HG03378 (cell line): ENCODE measurements around the gene DACT2.
"Not testable (repeated sequence)": the region's sequence is repeated elsewhere in the genome, so short reads cannot be mapped to it uniquely, and the experiment has no call there.

Source experiments
- ATAC-seq: cut with Tn5 transposase; IDR thresholded peaks from one replicate; pipeline ENCODE4 v1.9.1; 2021; ENCODE audit warnings: mild to moderate bottlenecking, moderate library complexity; ENCODE audit not compliant: unreplicated experiment

The DACT2 gene

DNA sequence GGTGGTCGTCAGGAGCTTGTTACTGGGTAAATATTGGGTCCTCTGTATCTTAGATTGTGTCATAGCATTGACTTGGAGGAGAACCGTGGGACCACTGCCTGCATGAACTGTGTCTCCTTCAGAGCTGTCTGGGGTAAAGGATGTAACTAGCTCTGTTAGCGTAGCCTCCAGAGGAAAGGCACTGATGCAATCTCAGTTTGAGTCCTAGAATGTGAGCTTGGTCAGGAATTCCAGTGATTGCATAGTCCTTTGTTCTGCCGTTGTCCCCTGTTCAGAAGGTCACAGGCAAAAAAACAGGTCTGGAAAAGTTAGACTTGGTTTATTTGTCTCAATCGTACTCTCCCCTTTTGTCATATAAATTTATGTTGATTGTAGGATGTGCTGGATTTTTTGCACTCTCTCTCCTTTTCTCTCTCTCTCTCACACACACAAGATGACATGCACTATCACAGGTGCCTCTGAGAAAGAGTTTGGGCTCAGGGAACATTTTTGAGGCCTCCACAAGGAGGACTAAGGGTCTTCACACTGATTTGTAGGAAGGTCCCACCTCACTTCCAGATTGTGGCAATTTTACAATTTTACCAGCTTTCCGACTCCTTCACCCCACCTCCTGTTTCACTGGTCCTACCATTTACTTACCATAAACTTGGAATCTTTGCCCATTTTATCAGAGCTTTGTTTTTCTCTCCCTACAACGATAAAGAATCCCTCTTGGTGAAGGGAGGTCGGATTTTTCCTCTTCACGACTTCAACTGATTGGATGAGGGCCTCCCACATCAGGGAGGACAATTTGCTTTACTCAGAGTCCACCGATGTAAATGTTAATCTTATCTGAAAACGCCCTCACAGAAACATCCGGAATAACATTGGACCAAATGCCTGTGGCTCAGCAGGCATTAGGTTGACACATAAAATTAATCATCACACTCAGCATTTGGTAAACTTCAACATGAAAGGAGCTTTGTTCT lies 7.0 kb upstream of the DACT2 start:
- ATAC-seq: no peak

GRCh38 chr6:168322966-168323365 lies 3.4 kb upstream of the DACT2 start:
- no peak for ATAC-seq

GRCh38 chr6:168320634-168321033 lies 1.1 kb upstream of the DACT2 start:
- ATAC-seq: no peak

DNA sequence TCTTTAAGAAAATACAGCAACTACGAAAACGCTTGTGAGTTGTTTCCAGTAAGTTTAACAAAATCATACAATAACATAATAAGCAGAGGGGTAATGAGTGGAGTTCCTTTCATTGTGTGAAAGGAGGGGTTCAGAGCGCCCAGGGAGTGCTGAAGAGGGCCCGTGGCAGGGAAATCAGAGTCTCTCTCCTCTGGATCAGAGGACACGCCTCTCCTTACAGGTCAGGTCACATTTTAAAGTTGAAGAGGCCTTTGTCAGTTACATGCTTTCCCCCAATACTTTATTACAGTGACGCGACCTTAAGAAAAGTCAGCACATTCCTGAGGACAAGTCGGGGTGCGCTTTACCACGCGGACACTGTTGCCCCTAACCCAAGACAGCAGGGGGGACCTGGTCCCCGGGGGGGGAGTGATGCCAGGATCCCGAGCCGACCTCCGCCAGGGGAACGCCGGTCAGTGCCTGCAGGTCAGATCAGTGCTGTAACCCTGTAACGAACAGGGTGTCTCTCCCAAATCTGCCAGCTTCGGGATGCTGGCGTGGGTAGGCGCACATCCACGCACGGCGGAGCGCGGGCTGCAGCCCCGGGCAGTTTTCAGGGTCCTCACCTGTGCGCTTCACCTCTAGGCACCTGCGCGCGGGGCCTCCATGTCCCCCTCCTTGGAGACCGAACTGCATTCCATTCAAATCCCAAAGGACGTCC lies 848 bp downstream of the DACT2 start:
- ATAC-seq: no peak

DNA sequence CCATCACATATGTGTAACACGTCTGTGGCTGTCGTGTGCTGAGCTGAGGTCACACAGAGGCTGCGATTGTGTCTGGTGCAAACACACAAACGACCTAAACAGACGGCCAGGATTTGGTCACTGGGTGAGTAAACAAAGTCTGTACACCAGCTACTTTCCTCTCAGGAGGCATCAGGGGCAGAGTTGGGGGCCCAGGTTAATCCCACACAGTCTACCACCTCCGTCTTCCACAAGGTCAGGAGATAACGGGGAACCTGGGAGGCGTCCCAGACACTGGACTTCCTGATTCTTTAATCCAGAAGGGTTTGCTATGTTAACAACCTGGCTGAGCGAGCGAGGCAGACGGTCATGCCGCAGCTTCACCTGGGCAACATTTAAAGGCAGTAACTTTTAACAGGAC lies 1.5 kb downstream of the DACT2 start:
- no peak for ATAC-seq

DNA sequence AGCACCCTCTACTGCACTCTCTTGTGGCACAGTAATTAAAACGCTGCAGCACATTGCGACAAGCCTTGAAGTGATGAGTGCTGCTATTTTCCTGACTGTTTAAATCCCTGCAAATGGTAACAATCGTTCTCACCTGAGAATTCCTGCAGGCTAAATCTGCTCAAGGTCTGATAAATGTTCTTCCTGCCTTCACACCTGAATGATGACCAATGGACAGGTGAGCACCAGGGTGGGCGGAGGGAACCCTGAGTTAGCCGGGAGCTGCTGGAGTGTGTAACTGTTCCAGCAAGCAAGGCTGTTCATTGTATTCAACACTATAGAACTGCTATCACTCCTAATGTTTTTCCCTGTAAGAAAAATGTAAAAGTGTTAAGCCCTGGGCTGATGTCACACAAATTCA lies 4.0 kb downstream of the DACT2 start:
- ATAC-seq: no peak

- no peak for ATAC-seq
Observed at GRCh38 chr6:168314948-168315347, 4.6 kb downstream of the DACT2 start.

DNA sequence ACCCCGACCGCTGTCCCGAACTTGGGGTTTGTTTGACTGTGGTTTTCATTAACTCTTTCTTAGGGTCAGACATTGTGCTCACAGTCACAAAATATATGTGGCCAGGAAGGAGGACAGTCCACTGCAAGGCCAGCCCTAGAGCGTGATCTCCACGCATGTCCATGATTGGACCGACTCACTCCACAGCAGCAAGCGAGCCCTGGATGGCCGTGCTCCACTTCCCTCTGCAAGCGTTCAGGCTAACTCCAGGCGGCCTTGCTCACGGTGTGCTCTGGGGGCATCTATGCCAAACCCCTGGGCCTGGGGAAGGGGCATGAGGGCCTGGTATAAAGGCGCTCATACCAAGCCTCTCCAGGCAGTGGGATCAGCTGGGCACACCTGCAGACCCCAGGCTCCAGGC lies 5.6 kb downstream of the DACT2 start:
- no peak for ATAC-seq

GRCh38 chr6:168313431-168314011 lies 6.1 kb downstream of the DACT2 start:
- no peak for ATAC-seq

GRCh38 chr6:168312125-168312507 lies 7.5 kb downstream of the DACT2 start:
- not testable (repeated sequence) for ATAC-seq

- no peak for ATAC-seq
Observed at GRCh38 chr6:168311410-168312124, 8.0 kb downstream of the DACT2 start.

DNA sequence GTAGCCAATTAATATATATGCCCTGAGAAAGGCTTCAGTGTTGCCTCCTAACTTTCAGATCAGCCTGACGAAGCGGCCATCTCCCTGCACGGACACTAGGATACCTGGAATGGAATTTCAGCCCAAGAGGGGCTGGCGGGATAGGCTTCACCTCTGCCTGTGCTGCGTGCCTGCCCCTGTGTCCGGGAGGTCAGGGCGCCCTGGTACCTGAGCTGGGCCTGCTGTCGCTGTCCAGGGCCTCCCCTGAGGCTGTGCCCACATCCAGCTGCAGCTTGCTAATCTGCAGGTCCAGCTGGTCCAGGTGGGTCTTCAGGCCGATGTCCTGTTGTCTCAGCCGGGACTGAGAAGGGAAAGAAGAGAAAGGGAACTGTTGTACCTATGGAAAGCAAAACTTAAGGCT lies 8.6 kb downstream of the DACT2 start:
- no peak for ATAC-seq

GRCh38 chr6:168310403-168310802 lies 9.2 kb downstream of the DACT2 start:
- ATAC-seq: no peak

DNA sequence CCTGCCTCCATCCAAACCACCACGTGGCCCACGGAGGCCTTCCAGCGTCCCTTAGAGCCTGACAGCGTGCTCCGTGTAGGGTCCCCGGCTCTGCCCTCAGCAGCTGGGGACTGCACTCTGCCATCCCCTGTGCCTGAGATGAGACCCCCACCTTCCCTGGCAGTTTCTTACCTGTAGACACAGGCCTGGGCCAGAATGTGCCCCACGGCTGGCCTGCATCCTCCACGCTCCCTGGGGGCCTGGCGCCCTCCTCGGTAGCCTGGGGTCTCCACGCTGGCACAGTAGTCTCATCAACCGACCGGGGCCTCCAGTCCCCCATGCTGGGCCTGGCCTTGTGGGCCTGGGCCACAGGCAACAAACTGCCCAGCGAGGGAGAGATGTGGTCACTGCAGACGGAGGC lies 9.6 kb downstream of the DACT2 start:
- ATAC-seq: no peak

DNA sequence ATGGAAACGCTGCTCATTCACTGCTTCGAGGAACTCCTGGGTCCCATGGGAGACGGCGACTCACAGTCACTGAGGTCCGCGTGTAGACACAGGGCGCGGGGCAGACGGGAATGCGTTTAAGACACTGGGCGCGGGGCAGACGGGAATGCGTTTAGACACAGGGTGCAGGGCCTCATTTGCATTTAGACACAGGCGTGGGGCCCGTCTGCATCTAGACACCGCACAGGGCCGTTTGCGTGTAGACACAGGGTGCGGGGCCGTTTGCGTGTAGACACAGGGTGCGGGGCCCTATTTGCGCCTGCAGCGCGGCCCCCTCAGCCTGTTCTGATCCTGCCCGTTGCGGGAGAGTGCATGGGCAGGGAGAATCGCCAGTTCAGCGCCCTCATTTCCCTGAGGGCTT lies 10.4 kb downstream of the DACT2 start:
- no peak for ATAC-seq

- no peak for ATAC-seq
Observed at GRCh38 chr6:168308390-168309144, 11.0 kb downstream of the DACT2 start.

DNA sequence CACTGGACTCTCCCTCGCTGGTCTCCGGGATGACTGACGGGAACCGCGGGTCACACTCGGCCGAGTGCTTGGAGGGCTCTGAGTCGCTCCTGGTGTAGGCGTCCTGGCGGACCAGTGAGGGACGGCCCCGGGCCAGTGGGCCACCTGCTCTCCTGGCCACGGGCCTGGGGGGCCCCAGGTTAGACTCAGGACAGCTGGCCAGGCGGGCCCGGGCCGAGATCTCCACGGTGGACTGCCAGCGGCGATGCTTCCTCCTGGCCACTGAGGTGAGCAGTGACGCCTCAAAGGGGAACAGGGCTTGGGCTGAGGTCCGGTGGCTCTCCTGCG lies 11.9 kb downstream of the DACT2 start:
- ATAC-seq: no peak

GRCh38 chr6:168307015-168307694 lies 12.4 kb downstream of the DACT2 start:
- no peak for ATAC-seq

DNA sequence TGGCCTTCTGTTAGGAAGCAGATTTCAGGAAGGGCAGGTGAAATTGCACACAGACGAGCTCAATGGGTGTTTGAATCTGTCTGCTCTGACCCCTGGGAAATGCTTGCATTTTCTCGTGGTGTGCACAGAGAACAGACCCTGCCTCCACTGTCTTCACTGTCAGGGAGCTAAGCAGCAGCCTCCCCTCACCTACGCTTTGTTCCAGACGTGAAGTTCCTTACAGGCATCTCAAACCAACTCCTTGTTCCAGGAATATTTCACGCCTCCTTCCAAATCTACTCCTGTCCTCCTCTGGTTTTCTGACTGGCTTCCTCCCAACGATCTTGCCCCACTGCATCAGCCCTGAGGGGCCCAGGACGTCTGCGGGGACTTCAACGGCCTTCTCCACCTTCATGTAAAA lies 13.7 kb downstream of the DACT2 start:
- ATAC-seq: no peak

GRCh38 chr6:168305096-168305749 lies 14.4 kb downstream of the DACT2 start:
- no peak for ATAC-seq
